A673 (cell line): ENCODE data around the gene POLG2. TPM values are rescaled to one million over a fixed set of nuclear protein-coding genes. Genes with fewer than 3 reads are reported as not detected.

Experiments used
- BruUV-seq: library from RNA; stranded (reverse); fragments of 400-500 nt; replicated peaks from 2 replicates; lab custom pipeline; 2021; lab: Mats Ljungman, UMichigan
- CTCF ChIA-PET: fragments of 300-600 bp; sonication (Branson Sonifier 250); formaldehyde crosslinking; loops from one replicate; lab custom pipeline; 2022; ENCODE audit warnings: antibody characterized with exemption; lab: Charles Lee
- POLR2A ChIA-PET: fragments of 300-600 bp; sonication (Branson Sonifier 250); formaldehyde crosslinking; loops from one replicate; lab custom pipeline; 2022; ENCODE audit warnings: antibody characterized with exemption; ENCODE audit not compliant: low non-redundant PET; lab: Charles Lee
- DNase-seq: peaks from one replicate; pipeline ENCODE4 v3.0.0-alpha.2; 2015; ENCODE audit warnings: low spot score
- H3K27ac ChIP-seq: fragments of 200-600 bp; sonication (generic); 2 replicates; pipeline ENCODE4 v1.5.1; 2016; ENCODE audit warnings: mixed run types, low read depth, mild to moderate bottlenecking, mixed read lengths, antibody characterized with exemption, low read length; ENCODE audit not compliant: poor library complexity, severe bottlenecking
- H3K27me3 ChIP-seq: fragments of 200-600 bp; sonication (generic); replicated peaks from 2 replicates; pipeline ENCODE4 v1.6.1; 2017; ENCODE audit warnings: mixed run types, low read depth, mild to moderate bottlenecking, mixed read lengths, antibody characterized with exemption, low read length; ENCODE audit not compliant: insufficient read depth, poor library complexity
- H3K36me3 ChIP-seq: fragments of 200-600 bp; sonication (generic); 2 replicates; pipeline ENCODE4 v1.6.1; 2016; ENCODE audit warnings: mixed run types, mild to moderate bottlenecking, mixed read lengths, antibody characterized with exemption, low read length; ENCODE audit not compliant: insufficient read depth, poor library complexity, severe bottlenecking
- H3K4me1 ChIP-seq: fragments of 200-600 bp; sonication (generic); 2 replicates; pipeline ENCODE4 v1.6.1; 2017; ENCODE audit warnings: mixed run types, mild to moderate bottlenecking, mixed read lengths, antibody characterized with exemption, low read length; ENCODE audit not compliant: insufficient read depth, poor library complexity, severe bottlenecking
- H3K4me3 ChIP-seq: fragments of 200-600 bp; sonication (generic); 2 replicates; pipeline ENCODE4 v1.5.1; 2016; ENCODE audit warnings: low read depth, mixed run types, mild to moderate bottlenecking, mixed read lengths, low read length; ENCODE audit not compliant: poor library complexity, severe bottlenecking
- H3K9me3 ChIP-seq: fragments of 200-600 bp; sonication (generic); 2 replicates; pipeline ENCODE4 v1.6.1; 2016; ENCODE audit warnings: mixed run types, low read depth, mild to moderate bottlenecking, mixed read lengths, antibody characterized with exemption, low read length; ENCODE audit not compliant: poor library complexity, severe bottlenecking
- CTCF ChIP-seq: fragments of 300-800, 200-600 bp; sonication (generic); conservative IDR thresholded peaks from 2 replicates; pipeline ENCODE4 v1.5.1; 2017; ENCODE audit warnings: low read depth, mild to moderate bottlenecking, antibody characterized with exemption, low read length, moderate library complexity, mixed read lengths
- EZH2 ChIP-seq: fragments of 200-600 bp; sonication (generic); IDR thresholded peaks from 2 replicates; pipeline ENCODE4 v1.6.1; 2017; ENCODE audit warnings: borderline replicate concordance, low read depth, mild to moderate bottlenecking, mixed read lengths, antibody characterized with exemption, low read length; ENCODE audit not compliant: poor library complexity, severe bottlenecking
- intact Hi-C: fragments of 100-400 bp; cut with micrococcal nuclease; formaldehyde crosslinking; loops from one replicate; pipeline ENCODE4 v1.10.0; 2022; ENCODE audit not compliant: unreplicated experiment
- total RNA-seq: library from RNA; stranded (reverse); gene quantifications from 2 replicates; pipeline ENCODE4 v1.2.3, GENCODE V29; 2021

POLG2 gene
- total RNA-seq, 1 experiment from 2014 or later, result 25.6 TPM

- no peak for TF ChIP-seq CTCF
- no peak for TF ChIP-seq EZH2
- BruUV-seq, result TSS peak; percentile 17
- intact Hi-C loops, result no loop called here
- Histone ChIP-seq H3K27me3 (no peaks in the 10 kb centered on the region), H3K4me3 (peak overlapping the region; percentile 90), H3K36me3 (peaks cover 64% of the 10 kb centered on the region), H3K27ac (no peak overlapping the region), H3K9me3 (no peaks in the 10 kb centered on the region), H3K4me1 (peaks cover 10% of the 10 kb centered on the region)
- ChIA-PET POLR2A (interaction anchor here (0.5 to 0.7 kb wide), 2 partner anchors 55 to 96 kb away, joined by 4 to 5 read pairs; no protein-coding TSS in a partner anchor), CTCF (no interaction called here)
- no peak for DNase-seq
Observed at GRCh38 chr17:64503821-64504768, 7.2 kb upstream of the POLG2 start.

DNA sequence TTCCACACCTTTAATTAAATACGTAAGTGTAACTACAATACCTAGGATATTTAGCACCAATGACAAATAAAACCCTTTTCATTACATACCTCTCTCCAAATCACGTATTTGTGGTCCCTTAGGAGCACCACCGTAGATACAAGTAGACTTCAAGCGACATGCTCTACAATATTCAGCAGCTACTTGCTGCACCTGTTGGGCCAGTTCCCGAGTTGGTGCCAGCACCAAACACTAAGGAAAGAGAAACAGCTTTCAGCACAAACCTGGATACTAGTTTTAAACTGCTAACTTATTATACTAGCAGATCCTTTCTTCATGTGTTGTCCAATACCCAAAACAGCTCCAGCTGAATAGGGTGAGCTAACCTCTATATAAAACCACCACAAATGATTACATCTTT is 6.5 kb upstream of the POLG2 start:
- Histone ChIP-seq H3K27ac (no peak overlapping the region), H3K9me3 (no peaks in the 10 kb centered on the region), H3K4me1 (peaks cover 7% of the 10 kb centered on the region), H3K4me3 (peak overlapping the region; percentile 90), H3K36me3 (peaks cover 68% of the 10 kb centered on the region), H3K27me3 (no peaks in the 10 kb centered on the region)
- no peak for DNase-seq
- ChIA-PET POLR2A (no interaction called here), CTCF (no interaction called here)
- BruUV-seq, result no TSS peak
- intact Hi-C loops, result no loop called here
- TF ChIP-seq EZH2, result no peak
- TF ChIP-seq CTCF, result no peak

DNA sequence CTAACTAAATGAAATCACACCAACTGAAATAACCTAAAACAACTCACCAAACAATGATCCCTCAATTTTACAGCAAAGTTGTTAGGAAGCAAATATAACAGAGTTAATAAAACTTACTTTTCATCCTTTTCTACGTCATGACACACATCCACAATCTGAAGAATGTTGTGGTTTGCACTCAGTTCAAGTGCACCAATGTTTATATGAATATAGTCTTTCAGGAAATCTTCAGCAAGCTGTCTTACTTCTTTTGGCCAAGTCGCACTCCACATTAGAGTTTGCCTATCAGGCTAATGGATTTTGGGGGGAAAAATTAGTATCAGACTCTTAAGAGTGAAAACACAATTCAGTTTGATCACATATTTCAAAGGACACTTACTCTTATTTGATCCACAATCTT is 6.0 kb upstream of the POLG2 start:
- ChIA-PET CTCF (no interaction called here), POLR2A (no interaction called here)
- H3K27ac ChIP-seq, result no peak overlapping the region
- no peak for DNase-seq
- peaks cover 5% of the 10 kb centered on the region for H3K4me1 ChIP-seq
- intact Hi-C loops, result no loop called here
- H3K27me3 ChIP-seq, result no peaks in the 10 kb centered on the region
- no TSS peak for BruUV-seq
- TF ChIP-seq CTCF (no peak), EZH2 (no peak)
- no peaks in the 10 kb centered on the region for H3K9me3 ChIP-seq
- peaks cover 73% of the 10 kb centered on the region for H3K36me3 ChIP-seq
- H3K4me3 ChIP-seq, result no peak overlapping the region
